Stimulated activated CD4-positive, alpha-beta T cell treated with anti-CD3 and anti-CD28 coated beads, Interleukin-15, amount 100 ng/mL, for 1 hour (primary cell): ENCODE results near the gene PPT2.
"Not testable (repeated sequence)": the region's sequence is repeated elsewhere in the genome, so short reads cannot be mapped to it uniquely, and the experiment has no call there.

Experiments
- DNase-seq, 2 donors: peaks; one replicate each; pipeline ENCODE4 v3.0.0-alpha.2; 2020; ENCODE audit warnings: low read depth in 1 of 2, low spot score in 1 of 2

PPT2 gene

DNA sequence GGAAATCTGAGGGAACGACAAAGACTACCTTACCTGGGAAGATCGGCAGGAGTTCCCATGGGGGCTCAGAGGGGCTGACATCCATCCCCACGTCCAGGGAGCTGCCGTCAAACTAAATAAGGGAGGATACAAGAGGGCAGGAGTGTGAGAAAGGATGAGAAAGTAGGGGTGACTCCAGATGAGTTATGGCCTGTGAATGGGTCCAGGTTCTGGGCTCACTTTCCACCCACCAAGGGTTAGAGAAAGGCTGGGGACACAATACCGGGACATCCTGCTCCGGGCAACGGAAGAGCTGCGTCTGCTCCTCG, 26.6 kb upstream of the PPT2 start:
- no peak for DNase-seq

DNA sequence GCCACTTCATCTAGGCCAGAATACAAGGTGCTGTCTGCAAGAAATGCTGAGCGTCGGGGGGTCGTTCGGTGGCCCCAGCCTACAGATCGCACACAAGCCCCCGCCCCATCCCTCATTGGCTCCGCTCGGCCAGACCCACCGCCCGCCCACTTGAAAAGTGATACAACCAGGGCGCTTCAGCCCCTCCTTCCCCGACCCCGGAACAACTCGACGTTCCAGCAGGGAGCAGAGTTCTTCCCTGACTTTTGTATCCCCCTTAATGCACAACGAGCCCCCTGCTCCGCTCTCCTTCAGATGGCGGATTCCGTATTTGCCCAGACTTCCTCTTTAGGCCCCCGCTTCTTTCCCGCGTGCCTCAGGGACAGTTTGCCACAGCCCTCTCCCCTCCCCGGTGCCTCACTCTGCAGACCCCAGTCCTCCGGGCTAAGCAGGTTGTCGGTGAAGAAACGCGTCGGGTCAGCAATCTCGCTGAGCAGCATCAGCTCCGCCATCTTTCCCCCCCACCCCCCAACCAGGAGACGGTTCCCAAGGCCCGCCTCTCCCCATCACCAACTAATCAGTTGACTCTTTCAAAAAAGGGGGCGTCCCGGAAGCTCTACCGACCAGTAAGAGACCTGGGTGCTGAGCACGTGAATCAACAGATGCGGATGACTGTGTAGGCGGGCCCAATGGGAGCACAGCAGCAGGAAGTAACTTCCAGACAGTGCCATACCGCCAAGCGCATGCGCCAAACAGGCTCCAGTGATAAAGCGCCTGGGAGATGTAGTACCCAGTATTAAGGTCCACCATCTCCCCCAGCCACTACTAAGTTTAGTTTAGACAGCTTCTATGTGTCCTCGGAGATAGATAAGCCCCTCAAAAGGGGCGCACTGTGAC, 26.0 kb upstream of the PPT2 start, which contains the start of gene ATF6B:
ATF6B (minus strand) TSS at position 530 of the 876 bp plus-strand sequence; CDS start at position 491, 39 bp downstream.
- DNase-seq: peak; percentile 86 to 92

DNA sequence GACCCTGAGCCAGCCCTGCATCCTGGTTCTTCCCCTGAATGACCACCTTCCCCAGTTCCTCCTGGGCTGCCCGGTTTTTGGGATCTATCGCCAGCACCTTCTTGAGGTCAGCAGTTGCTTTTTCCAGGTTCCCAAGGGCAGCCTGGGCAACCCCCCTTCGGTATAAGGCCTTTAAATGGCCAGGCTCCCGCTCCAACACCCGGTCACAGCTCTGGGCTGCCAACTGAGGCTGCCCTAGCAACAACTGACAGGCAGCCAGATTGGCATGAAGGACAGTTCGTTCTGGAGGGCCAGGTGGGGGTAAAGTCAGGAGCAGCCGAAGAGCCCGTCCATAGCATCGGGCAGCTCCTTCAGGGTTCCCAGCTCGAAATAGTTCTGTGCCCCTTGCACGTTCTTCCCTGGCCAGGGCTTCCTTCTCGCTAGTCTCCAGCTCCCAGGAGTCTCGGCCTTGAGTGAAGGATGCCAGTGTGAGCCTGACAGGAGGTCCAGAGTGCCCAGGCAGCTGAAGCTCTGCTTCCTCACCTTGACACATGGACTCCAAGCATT, 25.1 kb upstream of the PPT2 start:
- no peak for DNase-seq

DNA sequence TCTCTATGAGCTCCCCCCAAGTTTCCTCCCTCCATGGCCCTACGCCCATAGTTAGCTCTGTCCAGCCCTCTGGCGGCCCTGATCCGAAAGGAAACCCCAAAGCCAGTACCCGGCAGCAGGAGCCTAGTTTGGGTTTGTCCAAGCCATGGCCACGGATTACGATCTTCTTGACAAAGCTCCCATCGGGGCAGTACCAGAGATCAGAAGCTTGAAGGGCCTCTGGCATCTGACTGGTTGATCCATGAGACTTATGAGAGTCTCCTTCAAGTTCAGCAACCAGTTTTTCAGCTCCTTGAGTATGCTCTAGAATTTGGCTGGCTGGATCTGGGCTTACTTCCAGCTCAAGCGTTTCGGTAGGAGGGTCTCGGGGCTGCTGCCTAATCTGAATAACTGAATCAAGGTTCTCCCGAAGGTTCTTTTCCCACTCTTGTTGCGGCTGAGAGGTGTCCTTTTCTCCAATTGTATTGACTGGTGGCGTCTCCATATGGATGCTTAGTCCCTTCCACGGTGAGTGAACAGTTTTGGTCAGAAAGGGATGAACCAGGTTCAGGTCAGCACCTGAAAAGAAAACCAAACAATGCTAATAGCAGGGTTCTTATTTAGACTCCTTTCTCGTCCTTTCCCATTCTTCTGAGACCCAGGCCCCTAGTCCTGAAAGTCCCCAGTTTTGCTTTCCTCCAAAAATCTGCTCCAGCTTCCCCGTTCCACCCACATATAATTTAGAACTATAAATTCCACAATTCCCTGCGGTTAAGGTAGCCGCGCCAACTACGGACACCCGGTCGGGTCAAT, 24.4 kb upstream of the PPT2 start:
- no peak for DNase-seq

DNA sequence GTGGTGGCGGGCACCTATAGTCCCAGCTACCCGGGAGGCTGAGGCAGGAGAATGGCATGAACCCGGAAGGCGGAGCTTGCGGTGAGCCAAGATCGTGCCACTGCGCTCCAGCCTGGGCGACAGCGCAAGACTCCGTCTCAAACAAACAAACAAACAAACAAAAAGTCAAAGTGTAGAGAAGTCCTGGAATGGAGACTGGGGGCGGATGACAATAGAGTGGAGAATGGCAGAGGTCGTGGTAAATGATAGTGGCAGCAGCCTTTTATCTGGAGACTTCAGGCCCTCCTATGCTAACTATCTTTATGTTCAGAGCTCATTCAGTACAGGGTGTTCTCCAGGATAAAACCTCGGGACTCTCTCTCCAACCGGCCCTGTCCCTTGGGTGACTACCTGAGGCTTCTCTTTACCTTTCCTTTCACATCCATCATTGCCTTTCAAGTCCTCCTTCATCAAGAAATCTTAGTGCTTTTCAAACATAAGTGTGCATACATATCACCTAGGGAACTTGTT, 22.4 kb upstream of the PPT2 start:
- DNase-seq: no peak

DNA sequence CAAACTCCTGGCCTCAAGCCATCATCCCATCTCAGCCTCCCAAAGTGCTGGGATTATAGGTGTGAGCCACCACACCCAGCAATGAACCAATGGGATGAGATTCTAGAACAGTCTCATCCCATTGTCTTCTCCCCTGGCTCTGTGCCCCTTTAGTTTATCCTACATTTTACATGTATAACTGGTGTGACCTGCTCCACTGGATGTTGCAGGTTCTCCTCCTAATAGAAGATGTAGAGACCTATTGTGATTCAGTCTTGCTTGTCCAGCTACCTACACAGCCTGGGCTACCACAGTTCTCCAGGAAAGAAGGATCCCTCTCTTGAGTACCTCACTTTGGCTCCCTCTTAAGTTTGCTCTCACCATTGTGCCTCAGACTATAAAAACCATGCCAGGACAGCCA, 21.8 kb upstream of the PPT2 start:
- DNase-seq: no peak

DNA sequence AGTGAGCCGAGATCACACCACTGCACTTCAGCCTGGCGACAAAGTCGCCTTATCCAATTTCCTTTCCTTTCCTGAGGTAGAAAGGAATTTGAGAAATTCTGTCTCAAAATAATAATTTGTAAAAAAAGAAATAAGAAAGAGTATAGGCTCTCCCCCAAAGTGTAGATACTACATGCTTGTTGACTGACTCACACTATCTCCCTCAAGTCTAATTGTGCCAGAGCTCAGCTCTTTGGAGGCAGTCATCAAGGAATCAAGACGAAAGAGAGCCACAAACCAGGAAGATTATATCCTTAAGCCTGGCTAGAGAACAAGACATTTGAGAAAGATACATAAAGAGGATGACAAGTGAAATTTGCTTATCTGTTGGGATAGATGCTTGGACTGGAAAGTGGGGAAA, 20.2 kb upstream of the PPT2 start:
- no peak for DNase-seq

DNA sequence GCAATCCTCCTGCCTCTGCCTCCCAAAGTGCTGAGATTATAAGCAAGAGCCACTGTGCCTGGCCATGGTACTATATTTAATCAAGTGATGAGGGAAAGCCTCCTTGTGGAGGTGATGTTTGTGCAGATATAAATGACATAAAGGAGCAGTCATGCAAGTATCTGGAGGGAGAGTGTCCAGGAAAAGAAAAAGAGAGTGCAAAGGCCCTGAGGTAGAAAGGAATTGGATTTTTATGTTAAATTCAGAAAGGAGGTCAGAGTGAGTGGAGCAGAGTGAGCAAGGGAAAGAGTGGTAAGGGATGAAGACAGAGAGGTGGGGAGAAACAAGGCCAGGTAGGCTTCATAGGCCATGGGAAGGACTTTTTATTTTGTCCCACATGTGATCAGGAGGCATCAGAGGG, 16.5 kb upstream of the PPT2 start:
- no peak for DNase-seq

DNA sequence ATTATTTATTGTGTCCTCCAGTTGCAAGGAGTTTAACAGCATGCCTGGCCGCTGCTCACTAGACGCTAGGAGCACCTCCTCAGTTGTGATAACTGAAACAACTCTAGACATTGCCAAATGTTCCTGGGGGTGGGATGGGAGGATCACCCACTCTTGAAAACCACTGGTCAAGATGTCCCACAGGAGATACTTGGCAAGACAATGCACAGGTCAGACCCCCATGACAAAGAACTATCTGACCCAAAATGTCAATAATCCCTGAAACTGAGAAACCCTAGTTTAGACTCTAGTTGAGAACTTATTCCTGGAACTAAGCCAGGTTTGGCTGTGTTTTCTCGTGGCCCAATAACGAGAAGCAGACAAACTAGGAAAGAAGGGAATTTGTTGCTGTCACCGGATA, 14.4 kb upstream of the PPT2 start:
- DNase-seq: no peak

DNA sequence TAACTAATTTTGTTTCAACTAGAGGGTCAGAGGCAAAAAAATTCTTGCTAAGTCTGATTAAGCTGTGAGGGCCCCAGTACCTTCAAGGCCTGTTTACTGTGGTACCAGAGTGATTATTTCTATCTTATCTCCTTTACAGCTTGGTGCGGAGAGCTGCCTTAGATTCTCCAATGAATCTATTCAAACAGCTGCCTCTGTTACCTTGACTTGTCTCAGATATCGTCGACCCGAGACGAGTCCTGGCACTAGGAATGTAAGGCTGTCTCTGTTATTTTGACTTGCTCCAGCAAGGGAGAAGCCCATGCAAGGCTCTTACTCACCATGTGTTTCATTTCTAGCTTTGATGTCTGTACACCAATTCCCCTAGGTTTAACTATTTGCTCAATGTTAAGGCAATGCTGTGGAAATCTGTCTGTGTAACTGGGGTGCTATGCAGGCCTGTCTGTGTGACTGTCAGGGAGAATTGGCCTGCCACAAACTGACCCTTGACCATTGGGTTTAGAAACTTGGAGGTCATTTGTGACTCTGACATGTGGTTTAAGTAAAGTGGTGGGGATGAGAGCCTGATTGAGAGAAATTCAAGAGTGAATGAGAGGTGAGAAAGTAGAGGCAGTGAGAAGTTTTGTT, 13.4 kb upstream of the PPT2 start:
- DNase-seq: no peak

DNA sequence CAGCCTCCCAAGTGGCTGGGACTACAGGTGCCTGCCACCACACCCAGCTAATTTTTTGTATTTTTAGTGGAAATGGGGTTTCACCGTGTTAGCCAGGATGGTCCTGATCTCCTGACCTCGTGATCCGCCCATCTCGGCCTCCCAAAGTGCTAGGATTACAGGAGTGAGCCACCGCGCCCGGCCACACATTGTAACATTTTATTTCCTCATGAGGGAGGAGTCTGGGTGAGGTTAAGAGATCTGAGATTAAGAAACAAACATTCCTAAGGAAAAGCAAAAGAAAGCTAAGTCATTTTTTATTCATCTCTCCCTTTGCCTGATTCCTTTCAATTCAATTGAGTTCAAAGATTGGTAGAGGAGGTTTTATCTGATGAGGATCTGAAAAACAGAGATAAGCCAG, 9.7 kb upstream of the PPT2 start:
- not testable (repeated sequence) for DNase-seq

DNA sequence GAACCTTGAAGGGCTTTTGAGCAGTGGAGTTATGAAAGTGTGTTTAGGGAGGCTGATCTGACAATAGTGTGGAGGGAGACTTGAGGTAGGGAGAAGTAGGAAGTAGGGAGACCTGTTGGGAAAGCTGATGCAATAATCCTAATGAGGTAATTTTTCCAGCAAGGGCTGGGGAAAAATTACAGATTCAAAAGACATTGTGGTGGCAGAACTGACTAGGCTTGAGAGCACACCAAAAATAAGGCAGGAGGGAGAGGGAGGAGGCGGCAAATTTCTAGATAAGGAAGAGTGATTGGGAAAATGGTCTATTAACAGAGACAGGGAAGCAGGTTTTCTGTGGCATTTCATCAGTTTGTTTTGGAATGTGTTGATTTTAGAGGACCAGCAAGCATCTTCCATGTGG, 7.7 kb upstream of the PPT2 start:
- no peak for DNase-seq

DNA sequence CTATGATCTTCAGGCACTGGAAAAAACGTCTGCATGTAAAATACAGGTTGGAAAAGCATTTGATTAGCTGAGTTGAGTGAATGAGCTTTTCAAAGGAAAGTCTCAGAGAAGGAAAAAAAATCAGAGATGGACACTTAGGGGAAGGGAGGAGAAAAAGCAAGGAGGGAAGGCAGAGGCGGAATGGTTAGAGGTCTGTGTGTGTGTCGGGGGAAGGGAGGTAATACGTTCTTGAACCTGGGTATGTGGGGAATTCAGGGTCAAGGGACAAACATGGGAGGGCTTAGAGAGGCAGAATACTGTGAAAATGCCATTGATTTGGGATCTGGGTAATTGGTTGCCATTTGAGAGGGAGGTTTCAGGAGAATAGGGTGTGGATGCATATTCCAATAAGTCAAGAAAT, 7.3 kb upstream of the PPT2 start:
- no peak for DNase-seq

DNA sequence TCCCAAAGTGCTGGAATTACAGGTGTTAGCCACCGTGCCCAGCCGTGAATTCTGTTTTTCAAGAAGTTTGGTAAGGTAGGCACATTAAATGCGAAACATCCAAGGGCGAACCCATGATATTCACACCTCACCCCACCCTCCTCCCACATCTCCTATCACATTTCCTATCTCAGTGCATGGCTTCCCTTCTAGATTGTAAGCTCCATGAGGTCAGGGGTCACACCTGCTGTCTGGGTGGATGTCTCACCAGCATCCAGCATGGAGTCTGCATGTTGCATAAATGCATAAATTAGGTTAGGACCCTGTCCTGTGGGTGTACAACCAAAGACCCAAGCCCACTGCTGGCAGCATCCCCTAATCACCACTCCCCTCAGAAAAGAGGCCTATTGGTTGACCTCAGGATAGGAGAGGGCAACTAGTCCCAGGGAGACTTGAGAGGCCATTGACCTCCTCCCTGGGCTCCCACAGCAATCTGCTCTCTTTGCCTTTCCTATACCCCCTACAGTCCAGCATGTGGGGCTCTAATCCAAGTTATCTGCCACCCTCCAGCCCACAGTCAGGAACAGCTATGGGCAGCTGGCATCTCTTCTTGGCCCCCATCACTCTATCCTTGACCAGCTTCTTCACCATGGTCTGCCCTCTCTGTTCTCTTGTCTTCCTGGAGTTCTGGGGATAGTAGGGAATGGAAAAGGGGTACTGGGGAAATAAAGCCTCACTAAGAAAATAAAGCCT, 6.4 kb upstream of the PPT2 start:
- no peak for DNase-seq

DNA sequence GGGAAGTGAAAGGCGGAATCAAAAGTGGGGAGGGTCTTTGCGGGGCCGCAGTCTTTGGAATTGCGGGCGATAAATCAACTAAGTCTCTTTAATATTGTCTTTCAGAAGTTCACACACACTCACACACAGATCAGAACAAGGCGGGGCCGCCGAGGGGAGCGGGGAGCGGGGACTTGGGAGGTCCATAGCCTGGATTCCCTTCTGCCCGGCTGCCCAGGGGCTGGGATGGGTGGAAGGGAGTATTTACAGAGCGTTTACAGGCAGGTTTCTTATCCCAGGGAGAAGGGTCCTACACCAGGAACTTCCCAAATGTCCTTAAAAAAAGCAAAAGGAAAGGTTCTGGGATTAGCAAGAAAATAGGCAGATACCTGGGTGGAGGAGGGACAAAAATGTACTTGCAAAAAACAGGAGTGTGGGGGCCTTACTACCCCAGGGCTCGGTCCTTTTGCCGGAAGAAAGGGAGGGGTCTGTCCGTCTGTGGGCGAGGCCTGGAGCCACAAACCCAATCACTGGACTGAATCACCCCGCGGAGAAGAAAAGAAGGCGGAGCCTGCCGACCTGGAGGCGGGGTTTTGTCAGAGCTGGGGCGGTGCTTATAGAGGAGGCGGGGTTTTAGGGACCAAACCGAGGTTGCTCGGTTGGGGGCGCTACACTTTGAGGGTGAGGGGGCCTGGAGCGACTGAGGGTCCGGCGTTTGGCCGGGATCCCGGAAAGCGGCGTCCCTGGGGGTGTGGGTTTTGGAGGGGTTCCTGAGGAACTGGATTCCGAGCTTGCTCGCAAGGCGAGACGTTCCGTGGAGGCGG, 5.5 kb upstream of the PPT2 start:
- peak; percentile 37 to 60 for DNase-seq

DNA sequence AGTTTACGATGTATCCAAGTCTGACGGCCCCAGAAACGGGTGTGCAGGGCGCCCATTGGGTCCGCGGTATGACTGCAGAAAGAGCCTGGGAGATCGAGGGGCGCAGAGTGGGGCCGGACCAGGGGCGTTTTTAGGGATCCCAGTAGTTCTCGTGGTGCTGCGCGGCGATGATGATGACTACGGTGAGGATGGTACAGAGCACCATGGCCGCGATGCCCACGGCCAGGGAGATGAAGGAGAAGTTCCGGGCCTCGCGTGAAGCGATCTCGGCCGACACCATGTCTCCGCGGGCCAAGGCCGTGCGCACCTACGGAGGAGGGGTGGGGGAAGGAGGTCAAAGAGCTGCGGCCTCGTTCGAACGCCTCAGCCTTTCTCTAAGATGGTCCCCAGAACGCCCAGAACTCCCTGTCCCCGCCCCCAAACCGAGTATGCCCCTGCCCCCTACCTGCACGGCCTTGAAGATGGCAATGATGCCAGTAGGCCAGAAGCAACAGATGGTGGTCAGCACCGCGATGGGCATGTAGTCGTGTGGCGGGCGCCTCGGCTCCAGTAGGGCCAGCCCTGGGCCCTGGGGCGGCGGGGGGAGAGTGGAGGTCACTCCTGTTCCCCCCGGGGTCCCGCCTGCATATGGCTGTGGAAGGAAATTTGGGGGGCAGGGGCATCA, 4.7 kb upstream of the PPT2 start:
- DNase-seq: no peak

DNA sequence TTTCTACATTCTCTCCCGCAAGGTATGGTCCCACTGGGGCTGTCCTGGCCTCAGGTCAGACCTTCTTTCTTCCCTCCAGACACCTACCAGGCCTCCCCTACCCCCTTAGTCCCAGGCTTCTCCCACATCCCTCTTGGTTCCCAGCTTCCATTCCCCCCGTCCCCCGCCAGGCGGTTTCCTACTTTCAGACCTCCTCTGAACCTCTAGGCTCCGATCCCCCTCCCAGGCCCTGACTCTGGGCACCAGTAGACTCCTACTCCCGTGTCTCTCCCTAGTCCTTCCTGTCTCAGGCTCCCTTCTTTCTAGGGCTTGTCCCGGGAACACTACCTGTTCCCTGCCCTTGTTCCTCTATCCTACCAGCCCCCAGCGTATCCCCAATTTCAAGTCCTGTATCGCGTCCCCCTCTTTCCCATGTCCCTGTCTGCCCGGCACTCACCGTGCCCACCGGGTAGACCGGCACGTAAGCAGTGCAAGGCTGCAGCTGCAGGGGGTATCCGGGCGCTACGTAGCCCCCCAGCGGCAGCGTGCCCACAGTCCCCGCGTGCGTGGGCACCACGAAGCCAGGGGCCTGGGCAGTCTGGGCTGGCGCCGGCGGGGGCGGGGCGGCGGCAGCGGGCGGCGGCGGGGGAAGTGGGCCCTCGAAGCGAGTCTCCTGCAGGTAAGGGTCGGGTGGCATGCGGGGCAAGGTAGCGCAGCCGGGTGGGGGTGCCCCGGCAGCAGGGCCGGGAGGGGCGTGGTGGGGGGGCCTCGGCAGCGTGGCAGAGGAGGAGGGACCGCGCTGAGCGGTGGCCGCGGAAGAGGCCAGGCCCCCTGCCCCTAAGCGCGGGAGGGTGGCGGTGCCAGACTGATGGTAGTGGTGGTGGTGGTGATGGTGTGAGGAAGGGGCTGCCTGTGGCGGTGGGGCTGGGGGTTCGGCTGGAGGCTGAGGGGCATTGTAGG, 3.7 kb upstream of the PPT2 start:
- no peak for DNase-seq

DNA sequence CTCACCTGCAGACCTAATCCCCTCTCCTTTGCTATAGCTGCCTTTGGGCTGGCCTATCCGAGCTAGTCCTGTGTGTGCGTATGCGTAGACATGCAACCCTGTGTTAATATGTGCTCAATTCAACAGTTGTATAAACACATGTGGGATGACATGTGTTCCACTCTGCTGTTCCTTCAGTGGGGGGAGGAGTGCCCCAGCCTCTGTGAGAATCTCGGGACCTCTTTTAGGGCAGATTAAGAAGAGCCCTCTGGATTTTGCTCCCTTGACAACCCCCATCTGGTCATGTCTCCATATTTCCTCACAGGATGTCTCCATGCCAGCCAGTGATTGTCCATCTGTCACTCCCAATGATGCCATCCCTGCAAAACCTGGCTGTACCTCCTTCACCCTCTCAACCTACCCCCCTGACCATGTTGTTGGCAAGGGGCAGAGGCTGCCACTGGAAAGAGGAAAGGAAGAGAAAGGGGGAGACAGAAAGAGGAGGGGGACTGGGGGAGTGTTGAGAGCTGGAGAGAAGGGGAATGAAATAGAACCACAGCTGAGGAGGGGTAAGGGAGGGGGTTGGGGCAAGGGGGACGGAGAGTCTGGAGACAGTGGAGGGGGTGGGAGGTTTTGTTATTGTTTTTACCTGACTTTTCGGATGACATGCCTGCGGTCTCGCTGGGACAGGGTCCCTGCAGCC, 2.6 kb upstream of the PPT2 start:
- DNase-seq: no peak
